AG04450 (cell line): ENCODE measurements around the gene CPLX1. TPM values are rescaled to one million over a fixed set of nuclear protein-coding genes. Genes with fewer than 3 reads are reported as not detected.

Experiments used
- CTCF ChIA-PET: fragments of 300-600, 350-600 bp; formaldehyde crosslinking; extraction: SDS; loops from one replicate; lab custom pipeline; 2022; ENCODE audit warnings: antibody characterized with exemption, inconsistent platforms; lab: Charles Lee
- POLR2A ChIA-PET: fragments of 350-600 bp; formaldehyde crosslinking; extraction: SDS; loops from one replicate; lab custom pipeline; 2021; ENCODE audit warnings: antibody characterized with exemption, inconsistent platforms; lab: Yijun Ruan, JAX
- DNase-seq: peaks from one replicate; pipeline ENCODE4 v3.0.0-alpha.2; 2011; ENCODE audit warnings: low read depth, low spot score
- H3K27ac ChIP-seq: one replicate; pipeline ENCODE4 v1.5.1; 2012; ENCODE audit warnings: low read depth, low read length, control low read depth
- H3K27me3 ChIP-seq: one replicate; pipeline ENCODE4 v1.6.0; 2012; ENCODE audit warnings: low read length; ENCODE audit not compliant: control insufficient read depth, insufficient read depth
- H3K4me3 ChIP-seq: 2 replicates; pipeline ENCODE4 v1.5.1; 2011; ENCODE audit warnings: mild to moderate bottlenecking, low read depth, low read length, control low read depth
- H3K9me3 ChIP-seq: 2 replicates; pipeline ENCODE4 v1.5.1; 2012; ENCODE audit warnings: low read length; ENCODE audit not compliant: control insufficient read depth, insufficient read depth
- CTCF ChIP-seq: IDR thresholded peaks from 2 replicates; pipeline ENCODE4 v1.5.1; 2011; ENCODE audit warnings: low read depth, low read length, control low read depth, inconsistent platforms
- polyA plus RNA-seq: library from polyadenylated mRNA; depleted of rRNA; stranded (reverse); fragments of >200 nt; gene quantifications from 2 replicates; pipeline ENCODE4 v1.2.3, GENCODE V29; 2011

The CPLX1 gene
- polyA plus RNA-seq, 1 experiment, result not detected

DNA sequence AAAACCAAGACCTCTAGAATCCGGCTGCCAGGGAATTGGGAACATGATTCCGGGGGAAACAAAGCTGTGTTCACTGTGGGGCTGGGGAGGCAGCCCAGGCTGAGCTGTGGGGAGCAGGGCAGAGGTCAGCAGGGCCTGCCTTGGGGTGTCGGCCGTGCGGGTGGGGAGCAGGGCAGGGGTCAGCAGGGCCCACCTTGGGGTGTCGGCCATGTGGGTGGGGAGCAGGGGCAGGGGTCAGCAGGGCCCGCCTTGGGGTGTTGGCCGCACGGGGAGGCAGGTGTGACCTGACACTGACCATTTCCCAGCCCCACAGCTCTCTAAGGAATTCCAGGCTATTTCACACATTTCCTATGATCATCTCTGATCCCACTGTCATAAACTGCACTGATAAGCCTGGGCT, 45.6 kb upstream of the CPLX1 start:
- no peak for DNase-seq
- peaks cover 14% of the 10 kb centered on the region; the same call in 1 of the 2 replicates for H3K9me3 ChIP-seq
- no peak overlapping the region for H3K4me3 ChIP-seq
- TF ChIP-seq CTCF, result no peak
- CTCF ChIA-PET, result no interaction called here
- POLR2A ChIA-PET, result no interaction called here
- no peaks in the 10 kb centered on the region for H3K27me3 ChIP-seq
- H3K27ac ChIP-seq, result no peak overlapping the region

GRCh38 chr4:870951-871350, 45.0 kb upstream of the CPLX1 start:
- Histone ChIP-seq H3K4me3 (no peak overlapping the region), H3K27ac (no peak overlapping the region), H3K9me3 (peaks cover 14% of the 10 kb centered on the region; the same call in 1 of the 2 replicates), H3K27me3 (no peaks in the 10 kb centered on the region)
- POLR2A ChIA-PET, result no interaction called here
- CTCF ChIA-PET, result no interaction called here
- no peak for TF ChIP-seq CTCF
- DNase-seq, result no peak

GRCh38 chr4:869776-870175, 43.8 kb upstream of the CPLX1 start:
- ChIA-PET CTCF (no interaction called here), POLR2A (no interaction called here)
- no peak for TF ChIP-seq CTCF
- DNase-seq, result no peak
- no peaks in the 10 kb centered on the region for H3K27me3 ChIP-seq
- H3K9me3 ChIP-seq, result peaks cover 14% of the 10 kb centered on the region; the same call in 1 of the 2 replicates
- H3K27ac ChIP-seq, result no peak overlapping the region
- H3K4me3 ChIP-seq, result no peak overlapping the region

- TF ChIP-seq CTCF, result no peak
- DNase-seq, result no peak
- CTCF ChIA-PET, result no interaction called here
- H3K9me3 ChIP-seq, result peaks cover 14% of the 10 kb centered on the region; the same call in 1 of the 2 replicates
- no peaks in the 10 kb centered on the region for H3K27me3 ChIP-seq
- H3K27ac ChIP-seq, result no peak overlapping the region
- POLR2A ChIA-PET, result no interaction called here
- H3K4me3 ChIP-seq, result no peak overlapping the region
Observed at GRCh38 chr4:868421-868820, 42.5 kb upstream of the CPLX1 start.

GRCh38 chr4:867526-868250, 41.8 kb upstream of the CPLX1 start:
- DNase-seq, result no peak
- CTCF ChIA-PET, result no interaction called here
- POLR2A ChIA-PET, result no interaction called here
- no peak for TF ChIP-seq CTCF
- Histone ChIP-seq H3K4me3 (no peak overlapping the region), H3K27ac (no peak overlapping the region), H3K27me3 (no peaks in the 10 kb centered on the region), H3K9me3 (peaks cover 14% of the 10 kb centered on the region; the same call in 1 of the 2 replicates)
